ENCODE results near the gene ETV6. TPM values are rescaled to one million over a fixed set of nuclear protein-coding genes. Genes with fewer than 3 reads are reported as not detected.

The ETV6 gene
- total RNA-seq, 1 donor from 2014 or later: 31.4 TPM

- no peak for TF ChIP-seq CTCF (IDR thresholded peaks at IDR 0.05; ENCODE audit: unreplicated experiment)
- no peak overlapping the region for H3K27ac Mint-ChIP-seq
- H3K36me3 Mint-ChIP-seq: peaks cover 7% of the 10 kb centered on the region
- H3K4me1 Mint-ChIP-seq: peaks cover 2% of the 10 kb centered on the region
- no peak overlapping the region for H3K4me3 Mint-ChIP-seq
- DNase-seq (ENCODE audit: low spot score in 2 of 2, unreplicated experiment in 2 of 2): no peak
- H3K9me3 Mint-ChIP-seq: no peaks in the 10 kb centered on the region
- H3K27me3 Mint-ChIP-seq (ENCODE audit: low read depth): no peaks in the 10 kb centered on the region
These were observed 247.0 kb downstream of the ETV6 start for GRCh38 chr12:11896417-11896929.

GRCh38 chr12:11897923-11898322, 248.4 kb downstream of the ETV6 start:
- Mint-ChIP-seq H3K4me1 (no peaks in the 10 kb centered on the region), H3K27me3 (ENCODE audit: low read depth) (no peaks in the 10 kb centered on the region), H3K9me3 (no peaks in the 10 kb centered on the region), H3K4me3 (no peak overlapping the region), H3K36me3 (peaks cover 3% of the 10 kb centered on the region), H3K27ac (no peak overlapping the region)
- no peak for TF ChIP-seq CTCF (IDR thresholded peaks at IDR 0.05; ENCODE audit: unreplicated experiment)
- DNase-seq (ENCODE audit: low spot score in 2 of 2, unreplicated experiment in 2 of 2): no peak

- no peaks in the 10 kb centered on the region for H3K4me1 Mint-ChIP-seq
- H3K9me3 Mint-ChIP-seq: peaks cover 6% of the 10 kb centered on the region
- H3K27me3 Mint-ChIP-seq (ENCODE audit: low read depth): no peaks in the 10 kb centered on the region
- H3K27ac Mint-ChIP-seq: no peak overlapping the region
- no peak for TF ChIP-seq CTCF (IDR thresholded peaks at IDR 0.05; ENCODE audit: unreplicated experiment)
- H3K36me3 Mint-ChIP-seq: peaks cover 5% of the 10 kb centered on the region
- no peak for DNase-seq (ENCODE audit: low spot score in 2 of 2, unreplicated experiment in 2 of 2)
- no peak overlapping the region for H3K4me3 Mint-ChIP-seq
These were observed 252.4 kb downstream of the ETV6 start for GRCh38 chr12:11901701-11902524.

GRCh38 chr12:11902525-11902875, 253.0 kb downstream of the ETV6 start:
- no peaks in the 10 kb centered on the region for H3K27me3 Mint-ChIP-seq (ENCODE audit: low read depth)
- H3K4me1 Mint-ChIP-seq: no peaks in the 10 kb centered on the region
- H3K9me3 Mint-ChIP-seq: peaks cover 10% of the 10 kb centered on the region
- no peak overlapping the region for H3K4me3 Mint-ChIP-seq
- no peak overlapping the region for H3K27ac Mint-ChIP-seq
- TF ChIP-seq CTCF (IDR thresholded peaks at IDR 0.05; ENCODE audit: unreplicated experiment): no peak
- H3K36me3 Mint-ChIP-seq: peaks cover 2% of the 10 kb centered on the region
- DNase-seq (ENCODE audit: low spot score in 2 of 2, unreplicated experiment in 2 of 2): no peak

- no peaks in the 10 kb centered on the region for H3K27me3 Mint-ChIP-seq (ENCODE audit: low read depth)
- TF ChIP-seq CTCF (IDR thresholded peaks at IDR 0.05; ENCODE audit: unreplicated experiment): no peak
- H3K36me3 Mint-ChIP-seq: peaks cover 4% of the 10 kb centered on the region
- H3K9me3 Mint-ChIP-seq: peaks cover 19% of the 10 kb centered on the region
- no peaks in the 10 kb centered on the region for H3K4me1 Mint-ChIP-seq
- DNase-seq (ENCODE audit: low spot score in 2 of 2, unreplicated experiment in 2 of 2): no peak
- no peak overlapping the region for H3K4me3 Mint-ChIP-seq
- H3K27ac Mint-ChIP-seq: no peak overlapping the region
These were observed 254.7 kb downstream of the ETV6 start for GRCh38 chr12:11904124-11904523.
